ENCODE measurements around the gene AKT2.

The AKT2 gene

DNA sequence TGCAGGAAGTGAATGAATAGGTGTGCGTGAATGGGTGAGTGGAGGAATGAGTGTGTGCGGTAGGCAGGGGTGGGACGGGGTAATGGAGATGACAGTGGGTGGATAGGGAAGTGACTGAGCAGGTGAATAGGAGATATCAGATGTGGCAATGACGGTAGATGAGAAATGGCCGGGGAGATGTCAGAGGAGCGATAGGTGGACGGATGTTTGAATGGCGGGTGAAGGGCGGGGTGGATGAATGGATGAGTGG is 68.4 kb downstream of the AKT2 start:
- Histone ChIP-seq H3K4me3 (ENCODE audit: low read depth in 1 of 2, low read length in 1 of 2) (no peak overlapping the region), H3K27me3 (peaks cover 67% of the 10 kb centered on the region), H3K36me3 (no peaks in the 10 kb centered on the region), H3K9me3 (no peaks in the 10 kb centered on the region), H3K4me1 (ENCODE audit: control insufficient read depth in 1 of 2, insufficient read depth in 1 of 2, low read depth in 1 of 2, low read length in 1 of 2) (no peaks in the 10 kb centered on the region), H3K27ac (no peak overlapping the region)
- TF ChIP-seq, protein P1, sequence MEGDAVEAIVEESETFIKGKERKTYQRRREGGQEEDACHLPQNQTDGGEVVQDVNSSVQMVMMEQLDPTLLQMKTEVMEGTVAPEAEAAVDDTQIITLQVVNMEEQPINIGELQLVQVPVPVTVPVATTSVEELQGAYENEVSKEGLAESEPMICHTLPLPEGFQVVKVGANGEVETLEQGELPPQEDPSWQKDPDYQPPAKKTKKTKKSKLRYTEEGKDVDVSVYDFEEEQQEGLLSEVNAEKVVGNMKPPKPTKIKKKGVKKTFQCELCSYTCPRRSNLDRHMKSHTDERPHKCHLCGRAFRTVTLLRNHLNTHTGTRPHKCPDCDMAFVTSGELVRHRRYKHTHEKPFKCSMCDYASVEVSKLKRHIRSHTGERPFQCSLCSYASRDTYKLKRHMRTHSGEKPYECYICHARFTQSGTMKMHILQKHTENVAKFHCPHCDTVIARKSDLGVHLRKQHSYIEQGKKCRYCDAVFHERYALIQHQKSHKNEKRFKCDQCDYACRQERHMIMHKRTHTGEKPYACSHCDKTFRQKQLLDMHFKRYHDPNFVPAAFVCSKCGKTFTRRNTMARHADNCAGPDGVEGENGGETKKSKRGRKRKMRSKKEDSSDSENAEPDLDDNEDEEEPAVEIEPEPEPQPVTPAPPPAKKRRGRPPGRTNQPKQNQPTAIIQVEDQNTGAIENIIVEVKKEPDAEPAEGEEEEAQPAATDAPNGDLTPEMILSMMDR (IDR thresholded peaks at IDR 0.05), result no peak

DNA sequence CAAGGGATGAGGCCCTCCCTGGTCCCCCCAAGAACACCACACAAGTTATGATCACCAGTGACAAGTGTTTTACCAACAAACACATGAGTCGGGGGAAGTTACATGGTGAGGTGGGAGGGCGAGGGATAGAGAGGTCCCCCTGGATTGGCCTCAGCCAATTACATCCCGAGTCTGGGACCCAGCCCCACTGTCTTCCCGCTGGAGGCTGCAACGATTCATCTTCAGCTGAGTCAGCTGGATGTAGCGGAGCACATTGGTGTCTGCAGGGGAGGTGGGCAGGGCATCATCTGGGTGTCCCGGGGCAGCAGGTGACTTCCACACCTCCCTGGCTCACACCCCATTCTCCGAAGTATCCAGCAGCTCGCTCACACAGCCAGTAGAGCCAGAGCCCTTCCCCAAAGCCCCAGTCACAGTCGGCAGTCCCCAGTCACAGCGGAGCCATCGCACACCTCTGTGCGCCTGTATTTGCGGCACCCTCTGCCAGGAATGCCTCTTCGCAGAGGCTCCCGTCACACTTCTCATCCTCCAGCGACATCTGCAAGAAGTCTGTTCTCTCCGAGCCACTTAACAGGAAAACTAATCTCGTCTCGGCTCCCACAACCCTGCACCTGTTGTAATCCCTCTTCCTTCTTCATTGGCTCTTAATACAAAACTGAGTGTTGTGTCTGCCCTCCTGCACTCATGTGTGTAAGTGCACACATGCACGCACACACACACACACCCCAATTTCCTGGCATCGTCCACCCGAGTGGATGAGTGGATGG is 69.0 kb downstream of the AKT2 start:
- Histone ChIP-seq H3K9me3 (no peaks in the 10 kb centered on the region), H3K36me3 (no peaks in the 10 kb centered on the region), H3K27me3 (peaks cover 62% of the 10 kb centered on the region), H3K27ac (no peak overlapping the region), H3K4me3 (ENCODE audit: low read depth in 1 of 2, low read length in 1 of 2) (no peak overlapping the region), H3K4me1 (ENCODE audit: control insufficient read depth in 1 of 2, insufficient read depth in 1 of 2, low read depth in 1 of 2, low read length in 1 of 2) (no peaks in the 10 kb centered on the region)
- TF ChIP-seq, protein P1 (IDR thresholded peaks at IDR 0.05), result no peak

DNA sequence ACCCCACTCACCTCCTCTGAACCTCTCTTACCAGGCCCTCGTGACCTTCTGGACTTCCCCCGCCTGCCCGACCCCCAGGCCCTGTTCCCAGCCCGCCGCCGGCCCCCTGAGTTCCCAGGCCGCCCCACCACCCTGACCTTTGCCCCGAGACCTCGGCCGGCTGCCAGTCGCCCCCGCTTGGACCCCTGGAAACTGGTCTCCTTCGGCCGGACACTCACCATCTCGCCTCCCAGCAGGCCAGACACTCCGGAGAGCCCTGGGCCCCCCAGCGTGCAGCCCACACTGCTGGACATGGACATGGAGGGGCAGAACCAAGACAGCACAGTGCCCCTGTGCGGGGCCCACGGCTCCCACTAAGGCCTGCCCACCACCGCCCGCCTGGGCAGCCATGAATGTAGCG is 70.2 kb downstream of the AKT2 start:
- no peak overlapping the region for H3K27ac ChIP-seq
- H3K36me3 ChIP-seq, result no peaks in the 10 kb centered on the region
- H3K9me3 ChIP-seq, result no peaks in the 10 kb centered on the region
- no peaks in the 10 kb centered on the region for H3K4me1 ChIP-seq (ENCODE audit: control insufficient read depth in 1 of 2, insufficient read depth in 1 of 2, low read depth in 1 of 2, low read length in 1 of 2)
- no peak overlapping the region for H3K4me3 ChIP-seq (ENCODE audit: low read depth in 1 of 2, low read length in 1 of 2)
- H3K27me3 ChIP-seq, result peaks cover 49% of the 10 kb centered on the region
- TF ChIP-seq, protein P1 (IDR thresholded peaks at IDR 0.05), result no peak

DNA sequence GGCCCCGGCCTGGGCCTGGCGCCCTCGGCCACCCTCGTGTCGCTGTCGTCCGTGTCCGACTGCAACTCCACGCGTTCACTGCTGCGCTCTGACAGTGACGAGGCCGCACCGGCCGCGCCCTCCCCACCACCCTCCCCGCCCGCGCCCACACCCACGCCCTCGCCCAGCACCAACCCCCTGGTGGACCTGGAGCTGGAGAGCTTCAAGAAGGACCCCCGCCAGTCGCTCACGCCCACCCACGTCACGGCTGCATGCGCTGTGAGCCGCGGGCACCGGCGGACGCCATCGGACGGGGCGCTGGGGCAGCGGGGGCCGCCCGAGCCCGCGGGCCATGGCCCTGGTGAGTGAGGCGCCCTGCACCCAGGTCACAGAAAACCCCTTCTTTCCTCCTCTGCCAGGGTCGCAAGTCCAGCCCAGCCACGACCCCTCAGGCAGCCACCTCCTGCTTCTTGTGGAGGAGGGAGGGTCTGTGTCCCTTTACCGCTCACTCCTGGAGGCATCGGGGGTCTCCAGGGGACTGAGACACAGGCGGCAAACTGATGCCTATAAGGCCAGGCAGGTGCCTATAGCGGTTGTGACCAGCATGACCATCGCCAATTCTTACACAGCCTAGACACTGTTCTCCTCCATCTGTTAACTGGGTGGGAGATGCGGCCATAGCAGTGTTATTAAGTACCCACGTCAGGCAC is 71.1 kb downstream of the AKT2 start:
- TF ChIP-seq, protein P1 (IDR thresholded peaks at IDR 0.05), result no peak

DNA sequence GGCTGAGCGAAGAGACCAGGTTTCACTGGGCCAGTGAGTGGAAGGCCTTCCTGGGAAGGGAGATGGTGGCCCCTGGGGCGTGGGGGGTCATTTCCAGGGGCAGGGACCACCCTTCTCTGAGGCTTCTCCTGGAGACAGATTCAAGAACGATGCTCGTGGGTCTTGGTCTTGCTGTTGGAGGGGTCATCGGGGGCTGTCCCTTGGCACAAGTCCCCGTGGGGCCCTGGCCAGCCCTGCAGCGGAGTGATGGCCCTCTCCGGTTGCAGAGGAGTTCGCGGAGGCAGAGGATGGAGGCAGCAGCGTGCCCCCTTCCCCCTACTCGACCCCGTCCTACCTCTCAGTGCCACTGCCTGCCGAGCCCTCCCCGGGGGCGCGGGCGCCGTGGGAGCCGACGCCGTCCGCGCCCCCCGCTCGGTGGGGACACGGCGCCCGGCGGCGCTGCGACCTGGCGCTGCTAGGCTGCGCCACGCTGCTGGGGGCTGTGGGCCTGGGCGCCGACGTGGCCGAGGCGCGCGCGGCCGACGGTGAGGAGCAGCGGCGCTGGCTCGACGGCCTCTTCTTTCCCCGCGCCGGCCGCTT is 71.8 kb downstream of the AKT2 start:
- TF ChIP-seq, protein P1 (IDR thresholded peaks at IDR 0.05), result no peak
- Histone ChIP-seq H3K36me3 (no peaks in the 10 kb centered on the region), H3K4me3 (ENCODE audit: low read depth in 1 of 2, low read length in 1 of 2) (no peak overlapping the region), H3K27ac (no peak overlapping the region), H3K4me1 (ENCODE audit: control insufficient read depth in 1 of 2, insufficient read depth in 1 of 2, low read depth in 1 of 2, low read length in 1 of 2) (no peaks in the 10 kb centered on the region), H3K9me3 (no peaks in the 10 kb centered on the region), H3K27me3 (peaks cover 34% of the 10 kb centered on the region)

More for the DNA sequence above, 71.1 kb downstream of the AKT2 start:
- H3K4me3 ChIP-seq (ENCODE audit: low read depth in 1 of 2, low read length in 1 of 2), result no peak overlapping the region
- H3K27ac ChIP-seq, result no peak overlapping the region
- H3K27me3 ChIP-seq, result peaks cover 40% of the 10 kb centered on the region
- H3K4me1 ChIP-seq (ENCODE audit: control insufficient read depth in 1 of 2, insufficient read depth in 1 of 2, low read depth in 1 of 2, low read length in 1 of 2), result no peaks in the 10 kb centered on the region
- H3K36me3 ChIP-seq, result no peaks in the 10 kb centered on the region
- no peaks in the 10 kb centered on the region for H3K9me3 ChIP-seq

All from neutrophil (primary cell).